GM19025 (cell line): ENCODE results near the gene BAIAP2L2.
"Not testable (repeated sequence)": the region's sequence is repeated elsewhere in the genome, so short reads cannot be mapped to it uniquely, and the experiment has no call there.

Experiments used
- ATAC-seq: cut with Tn5 transposase; IDR thresholded peaks from one replicate; pipeline ENCODE4 v1.9.1; 2021; ENCODE audit warnings: mild to moderate bottlenecking, low read depth, moderate library complexity; ENCODE audit not compliant: unreplicated experiment

The BAIAP2L2 gene

GRCh38 chr22:38082986-38083710, 27.3 kb downstream of the BAIAP2L2 start:
- ATAC-seq: no peak

DNA sequence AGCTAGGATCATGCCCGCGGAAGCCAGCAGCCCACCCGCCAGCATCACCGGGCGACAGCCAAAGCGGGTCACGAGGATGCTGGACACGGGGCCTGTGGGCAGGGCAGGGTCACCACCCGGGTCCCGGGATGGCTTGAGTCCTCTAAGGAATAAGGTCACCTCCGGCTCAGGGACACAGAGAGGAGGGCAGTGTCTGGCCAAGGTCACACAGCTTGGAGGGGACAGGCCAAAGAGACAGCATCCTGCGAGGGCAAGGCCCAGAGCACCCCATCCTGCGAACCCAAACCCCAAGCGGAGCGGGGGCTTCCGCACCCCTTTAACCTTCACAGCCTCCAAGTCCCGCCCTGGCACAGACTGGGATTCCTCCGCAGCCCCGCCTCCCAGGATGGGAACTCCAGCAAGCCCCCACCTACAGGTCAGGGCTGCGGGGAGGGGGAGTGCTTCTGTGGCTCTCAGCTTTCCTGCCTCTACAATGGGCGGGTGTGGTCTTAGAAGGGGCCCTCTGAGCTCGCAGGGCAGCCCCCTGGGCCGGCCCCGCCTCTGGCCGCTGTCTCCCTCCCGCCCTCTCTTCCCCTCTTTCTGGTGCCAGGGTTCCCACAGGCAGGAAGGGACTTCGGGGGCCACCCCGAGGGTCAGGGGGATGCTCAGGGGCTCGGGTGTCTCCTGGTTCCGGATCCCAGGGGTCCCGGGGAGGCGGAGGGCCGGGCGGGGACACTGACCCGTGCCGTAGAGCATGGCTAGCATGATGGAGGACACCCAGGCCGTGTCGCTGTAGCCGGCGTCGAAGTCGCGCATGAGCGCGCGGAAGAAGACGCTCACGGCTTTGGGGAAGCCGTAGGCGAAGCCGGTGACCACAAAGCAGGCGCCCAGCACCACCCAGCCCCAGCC, 28.3 kb downstream of the BAIAP2L2 start:
- no peak for ATAC-seq

DNA sequence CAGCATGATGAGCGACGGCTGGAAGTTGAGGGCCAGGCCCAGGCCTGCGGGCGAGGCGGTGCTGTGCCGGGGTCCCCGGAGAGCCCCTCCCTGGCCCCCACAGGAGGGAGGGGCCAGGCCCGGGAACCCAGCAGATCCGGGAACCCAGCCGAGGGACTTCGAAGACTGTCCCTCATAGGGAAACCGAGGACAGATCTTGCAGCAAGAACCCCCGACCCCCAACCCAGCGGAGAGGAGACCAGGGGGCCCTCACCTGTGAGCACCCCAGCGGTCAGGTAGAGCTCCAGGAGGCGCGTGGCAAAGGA, 28.9 kb downstream of the BAIAP2L2 start:
- ATAC-seq: no peak

DNA sequence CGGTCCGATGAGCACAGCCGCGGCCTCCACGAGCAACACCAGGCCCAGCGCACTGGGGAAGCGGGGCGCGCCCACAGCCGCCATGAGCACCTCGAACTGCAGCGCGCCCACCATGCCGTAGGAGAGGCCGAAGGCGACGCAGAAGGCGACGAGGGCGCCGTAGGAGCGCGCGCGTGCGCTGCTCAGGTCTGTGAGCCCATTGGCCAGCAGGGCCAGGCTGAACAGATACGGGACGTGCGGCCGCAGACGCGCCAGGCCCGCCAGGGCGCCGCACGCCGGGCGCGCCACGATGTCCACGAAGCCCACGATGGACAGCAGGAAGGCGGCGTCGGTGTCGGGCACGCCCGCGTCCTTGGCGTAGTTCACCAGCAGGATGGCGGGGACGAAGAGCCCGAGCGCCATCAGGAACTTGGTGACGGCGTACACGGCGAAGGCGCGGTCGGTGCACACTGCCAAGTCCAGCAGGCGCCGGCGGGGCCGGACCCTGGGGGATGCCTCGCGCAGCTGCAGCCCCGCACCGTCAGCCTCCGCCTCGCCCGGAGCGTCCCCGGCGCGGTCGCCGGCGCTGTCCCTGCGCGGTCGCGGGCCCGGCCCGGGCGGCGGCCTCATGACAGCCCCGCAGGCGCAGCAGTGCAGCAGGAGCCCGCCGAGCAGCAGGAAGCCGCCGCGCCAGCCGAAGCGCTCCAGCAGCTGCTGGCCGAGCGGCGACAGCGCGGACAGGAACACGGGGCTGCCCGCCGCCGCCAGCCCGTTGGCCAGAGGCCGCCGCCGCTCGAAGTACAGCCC, 29.4 kb downstream of the BAIAP2L2 start:
- no peak for ATAC-seq

DNA sequence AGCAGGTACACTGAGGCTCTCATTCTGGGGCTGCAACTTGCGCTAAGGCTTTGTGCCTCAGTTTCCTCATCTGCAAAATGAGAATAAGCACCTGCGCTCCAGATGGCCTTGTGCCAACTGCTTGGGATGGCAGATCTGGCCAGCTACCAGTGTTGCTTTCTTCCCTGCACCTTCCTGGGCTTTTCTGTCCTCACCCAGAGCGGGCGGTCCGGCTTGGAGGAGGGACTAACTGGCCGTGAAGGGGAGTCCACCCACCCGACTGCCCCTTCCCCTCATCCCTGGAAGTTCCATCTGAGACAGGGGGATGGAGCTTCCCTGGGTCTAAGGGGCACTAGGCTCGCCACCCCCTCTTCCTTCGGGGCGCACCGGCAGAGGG, 30.0 kb downstream of the BAIAP2L2 start:
- ATAC-seq: no peak

DNA sequence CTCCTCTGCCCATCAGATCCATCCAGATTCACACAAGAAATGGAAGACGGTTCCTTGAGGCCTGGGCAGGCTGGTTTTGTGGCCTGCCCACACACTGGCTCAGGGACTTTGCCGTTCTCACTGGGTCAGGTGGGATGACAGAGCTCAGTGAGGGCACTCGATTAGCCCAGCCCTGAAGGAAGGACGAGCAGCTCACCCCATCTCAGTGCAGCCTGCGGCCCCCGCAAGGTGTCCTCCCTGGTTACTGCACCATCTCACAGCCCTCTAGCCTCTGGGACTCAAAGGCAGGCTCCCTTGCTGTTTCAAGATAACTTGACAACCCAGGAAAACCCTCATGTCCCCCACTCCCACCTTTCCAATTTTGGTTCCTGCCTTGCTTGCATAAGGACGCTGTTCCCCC, 30.7 kb downstream of the BAIAP2L2 start:
- ATAC-seq: no peak

GRCh38 chr22:38079208-38079607, 31.3 kb downstream of the BAIAP2L2 start:
- ATAC-seq: not testable (repeated sequence)

- no peak for ATAC-seq
These were observed 32.2 kb downstream of the BAIAP2L2 start for GRCh38 chr22:38078046-38078840.

DNA sequence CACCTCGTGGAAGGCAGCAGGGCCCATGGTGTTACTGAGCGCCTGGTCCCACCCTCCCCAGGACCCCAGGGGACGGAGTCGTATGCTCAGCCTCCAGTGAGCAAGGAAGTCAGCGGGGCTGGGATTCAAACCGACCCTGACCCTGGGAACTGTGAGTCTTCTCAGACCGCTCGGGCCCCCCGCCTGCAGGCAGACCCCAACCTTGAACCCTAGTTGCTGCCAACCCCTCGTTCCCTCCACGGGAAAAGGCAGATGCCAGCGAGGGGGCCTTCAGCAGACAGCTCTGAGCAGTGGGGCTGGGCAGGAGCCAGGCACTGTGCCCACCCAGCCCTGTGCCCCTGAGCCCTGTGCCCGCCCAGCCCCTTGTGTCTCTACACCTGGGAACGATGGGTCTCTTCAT, 32.9 kb downstream of the BAIAP2L2 start:
- ATAC-seq: no peak

DNA sequence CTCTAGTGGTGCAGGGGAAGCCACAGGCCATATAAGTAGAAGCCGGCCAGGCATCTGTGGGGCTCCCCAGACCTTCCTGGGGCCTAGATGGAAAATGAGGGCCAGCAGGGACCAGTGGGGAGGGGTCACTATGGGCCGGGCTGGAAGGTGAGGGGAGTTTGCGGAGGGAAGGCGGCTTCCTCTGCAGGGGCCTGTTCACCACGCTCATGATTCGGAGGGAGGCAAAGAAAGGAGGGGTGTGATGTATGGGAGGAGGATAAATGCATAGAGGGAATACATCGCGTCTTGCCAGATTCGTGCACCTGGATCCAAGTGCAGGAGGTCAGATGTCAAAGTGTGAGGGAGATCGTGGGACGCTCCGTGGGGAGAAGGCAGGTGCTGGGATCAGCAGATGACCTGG, 33.4 kb downstream of the BAIAP2L2 start:
- ATAC-seq: no peak

DNA sequence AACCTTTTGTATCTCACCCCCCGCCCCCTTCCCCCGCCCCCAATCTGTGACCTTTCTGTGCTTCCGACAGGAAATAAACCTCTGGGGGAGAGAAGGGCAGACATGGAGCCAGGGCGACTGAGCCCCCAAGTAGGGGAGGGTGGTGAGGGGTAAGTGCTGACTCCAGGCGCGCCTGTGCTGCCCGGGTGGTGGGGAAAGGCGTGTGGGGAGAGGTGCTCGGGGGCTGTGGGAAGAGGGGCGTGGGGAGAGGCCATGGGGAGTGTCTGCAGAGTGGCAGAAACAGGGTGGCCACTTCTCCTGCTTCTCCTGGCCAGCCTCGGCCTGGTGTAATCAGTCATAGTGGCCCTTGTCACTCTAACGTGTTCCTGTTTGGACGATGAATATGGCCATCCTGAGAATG, 34.5 kb downstream of the BAIAP2L2 start:
- ATAC-seq: no peak

GRCh38 chr22:38075105-38075825, 35.2 kb downstream of the BAIAP2L2 start:
- no peak for ATAC-seq

DNA sequence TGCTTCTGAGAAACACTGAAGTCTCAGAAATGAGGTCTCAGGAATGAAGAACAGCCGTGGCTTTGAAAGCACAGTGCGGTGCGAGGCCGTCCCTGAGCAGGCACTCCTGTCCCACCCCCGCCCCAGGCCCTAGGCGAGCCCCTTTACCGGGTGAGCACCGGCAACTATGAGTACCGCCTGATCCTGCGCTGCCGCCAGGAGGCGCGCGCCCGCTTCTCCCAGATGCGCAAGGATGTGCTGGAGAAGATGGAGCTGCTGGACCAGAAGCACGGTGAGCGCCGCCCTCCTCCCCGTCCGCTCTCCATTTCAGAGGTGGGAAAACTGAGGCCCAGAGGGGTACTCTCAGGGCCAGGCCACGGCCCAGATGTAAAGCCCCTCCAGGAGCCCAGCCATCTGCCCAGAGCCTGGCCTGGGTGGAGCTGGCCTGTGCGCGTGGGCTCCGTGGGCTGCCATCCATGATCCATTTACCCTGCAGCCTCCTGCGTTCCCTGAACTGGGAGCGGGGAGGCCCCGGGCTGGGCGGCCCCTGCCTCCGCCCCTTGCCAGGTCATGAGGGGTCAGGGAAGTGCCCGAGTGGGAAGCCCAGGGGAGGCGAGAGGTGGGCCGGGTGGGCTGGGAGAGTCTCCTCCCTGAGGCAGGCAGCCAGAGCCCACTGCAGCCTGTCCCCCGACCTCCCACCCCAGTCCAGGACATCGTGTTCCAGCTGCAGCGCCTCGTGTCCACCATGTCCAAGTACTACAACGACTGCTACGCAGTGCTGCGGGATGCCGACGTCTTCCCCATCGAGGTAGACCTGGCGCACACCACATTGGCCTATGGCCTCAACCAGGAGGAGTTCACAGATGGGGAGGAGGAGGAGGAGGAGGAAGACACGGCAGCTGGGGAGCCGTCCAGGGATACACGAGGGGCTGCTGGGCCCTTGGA, 36.0 kb downstream of the BAIAP2L2 start:
- ATAC-seq: no peak

- no peak for ATAC-seq
These were observed 37.0 kb downstream of the BAIAP2L2 start for GRCh38 chr22:38073150-38074130.

GRCh38 chr22:38072322-38073149, 37.9 kb downstream of the BAIAP2L2 start:
- ATAC-seq: no peak

DNA sequence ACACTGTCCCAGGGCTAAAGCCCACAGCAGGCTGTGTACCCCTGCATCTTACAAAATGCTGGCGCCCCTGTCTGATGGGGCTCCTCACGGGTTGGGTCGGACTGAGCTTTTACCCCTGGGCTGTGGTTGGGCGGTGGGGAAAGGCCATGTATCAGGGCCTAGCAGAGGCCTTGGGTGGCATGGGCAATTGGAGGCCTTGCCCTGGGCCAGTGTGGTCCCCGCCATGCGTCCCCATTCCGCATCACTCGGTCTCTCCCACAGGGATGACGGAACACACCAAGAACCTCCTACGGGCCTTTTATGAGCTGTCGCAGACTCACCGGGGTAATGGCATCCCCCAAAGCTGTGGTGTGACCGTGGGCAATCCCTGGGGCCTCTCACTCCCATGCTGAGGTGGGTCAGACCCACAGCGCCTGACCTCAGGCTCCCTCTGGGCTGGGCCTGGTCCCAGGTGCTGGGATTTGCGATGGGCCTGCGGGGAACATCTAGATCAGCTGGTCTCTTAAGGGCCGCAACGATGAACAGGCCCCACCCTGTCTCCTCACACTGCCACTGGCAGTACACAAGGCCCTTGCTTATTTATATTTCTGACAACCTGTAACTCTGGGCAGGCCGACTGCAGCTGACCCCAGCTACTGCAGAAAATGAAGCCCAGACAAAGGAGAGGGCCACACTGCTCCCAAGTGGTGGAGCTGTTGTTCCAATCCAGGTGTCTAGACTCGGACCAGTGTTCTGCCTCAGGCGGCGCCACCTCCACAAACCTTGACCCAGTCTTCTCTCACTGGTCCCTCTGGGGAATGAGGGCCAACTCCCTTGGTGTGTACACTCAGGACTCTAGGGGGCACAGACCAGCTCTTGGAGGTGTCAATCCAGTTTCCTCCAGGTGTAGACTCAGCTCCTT, 38.8 kb downstream of the BAIAP2L2 start:
- ATAC-seq: no peak
